Measurements from ENCODE around the gene TTLL9. TPM values are rescaled to one million over a fixed set of nuclear protein-coding genes. Genes with fewer than 3 reads are reported as not detected.

The TTLL9 gene
- total and polyA plus RNA-seq, 2 donors = 0.05 to 0.46 TPM

DNA sequence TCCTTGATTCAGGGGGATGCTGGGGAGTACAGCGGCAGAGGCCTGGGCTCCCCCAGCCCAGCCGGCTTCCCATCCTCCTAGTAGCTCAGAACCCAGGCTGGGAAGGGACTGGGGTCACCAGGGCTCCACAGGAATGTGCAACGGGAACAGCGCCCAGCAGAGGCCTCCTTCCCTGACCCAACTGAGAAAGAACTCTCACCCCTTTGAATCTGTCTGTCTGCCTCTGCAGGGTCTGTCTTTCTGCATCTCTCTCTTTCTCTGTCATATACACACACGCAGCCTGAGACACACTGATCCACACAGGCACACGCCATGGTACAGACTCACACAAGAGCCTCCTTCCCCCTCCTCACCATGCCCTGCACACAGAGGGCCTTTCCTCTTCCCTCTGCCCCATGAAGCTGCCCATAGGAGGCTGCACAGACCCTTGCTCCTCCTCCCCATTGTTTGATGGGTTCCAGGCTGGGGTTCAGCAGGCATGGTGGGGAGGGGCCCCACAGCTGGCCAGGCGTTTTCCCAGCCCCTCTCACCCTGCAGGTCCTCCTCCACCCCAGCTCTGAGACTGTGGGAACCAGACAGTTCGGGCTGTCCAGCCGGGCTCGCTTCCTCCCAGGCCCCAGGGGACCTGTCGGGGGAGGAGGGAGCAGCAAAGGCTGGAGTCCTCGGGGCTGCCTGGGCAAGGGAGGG, 27.8 kb upstream of the TTLL9 start:
- H3K27ac ChIP-seq (ENCODE audit: low read depth in 1 of 2, low read length in 1 of 2) = no peak overlapping the region
- H3K27me3 ChIP-seq (ENCODE audit: control insufficient read depth in 2 of 2, insufficient read depth in 1 of 2, low read length in 1 of 2) = peaks cover 0 to 1% of the 10 kb centered on the region in 2 donors
- 91% methylated on average over 12 of the region's 12 CpGs for WGBS
- H3K4me1 ChIP-seq (ENCODE audit: control insufficient read depth in 2 of 2, insufficient read depth in 2 of 2, low read length in 2 of 2) = peaks cover 0 to 4% of the 10 kb centered on the region in 2 donors
- no peaks in the 10 kb centered on the region for H3K9me3 ChIP-seq (ENCODE audit: control insufficient read depth in 2 of 2, insufficient read depth in 1 of 2, low read length in 1 of 2)
- DNase-seq (ENCODE audit: low read depth in 6 of 9, low spot score in 9 of 9) = no peak
- no peak overlapping the region for H3K4me3 ChIP-seq (ENCODE audit: low read length in 2 of 2)
- no peaks in the 10 kb centered on the region for H3K36me3 ChIP-seq (ENCODE audit: control insufficient read depth in 2 of 2, insufficient read depth in 2 of 2, low read length in 1 of 2)

DNA sequence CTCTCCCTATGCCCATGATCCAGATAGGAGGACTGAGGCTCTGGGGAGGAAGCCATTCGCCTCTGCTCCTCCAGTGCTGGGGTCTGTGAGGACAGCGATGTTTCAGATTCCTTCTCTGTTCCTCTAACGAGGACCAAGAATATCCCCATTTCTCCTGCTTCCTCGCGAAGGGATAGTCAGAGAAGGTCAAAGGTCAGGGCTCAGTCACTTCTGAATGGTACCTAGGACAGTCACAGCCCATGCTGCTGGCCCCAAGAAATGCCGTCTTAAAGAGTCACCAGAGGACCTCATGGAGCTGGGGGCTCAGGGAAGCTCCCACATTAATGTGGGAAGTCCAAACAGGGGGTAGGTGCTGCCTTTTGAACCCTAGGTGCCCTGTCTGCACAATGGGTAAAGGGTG, 27.1 kb upstream of the TTLL9 start:
- DNase-seq (ENCODE audit: low read depth in 6 of 9, low spot score in 9 of 9) = no peak
- H3K27me3 ChIP-seq (ENCODE audit: control insufficient read depth in 2 of 2, insufficient read depth in 1 of 2, low read length in 1 of 2) = peaks cover 0 to 8% of the 10 kb centered on the region in 2 donors
- H3K36me3 ChIP-seq (ENCODE audit: control insufficient read depth in 2 of 2, insufficient read depth in 2 of 2, low read length in 1 of 2) = no peaks in the 10 kb centered on the region
- peaks cover 0 to 4% of the 10 kb centered on the region in 2 donors for H3K4me1 ChIP-seq (ENCODE audit: control insufficient read depth in 2 of 2, insufficient read depth in 2 of 2, low read length in 2 of 2)
- H3K9me3 ChIP-seq (ENCODE audit: control insufficient read depth in 2 of 2, insufficient read depth in 1 of 2, low read length in 1 of 2) = no peaks in the 10 kb centered on the region
- no peak overlapping the region for H3K27ac ChIP-seq (ENCODE audit: low read depth in 1 of 2, low read length in 1 of 2)
- WGBS = 91% methylated on average over 6 of the region's 6 CpGs
- no peak overlapping the region for H3K4me3 ChIP-seq (ENCODE audit: low read length in 2 of 2)

DNA sequence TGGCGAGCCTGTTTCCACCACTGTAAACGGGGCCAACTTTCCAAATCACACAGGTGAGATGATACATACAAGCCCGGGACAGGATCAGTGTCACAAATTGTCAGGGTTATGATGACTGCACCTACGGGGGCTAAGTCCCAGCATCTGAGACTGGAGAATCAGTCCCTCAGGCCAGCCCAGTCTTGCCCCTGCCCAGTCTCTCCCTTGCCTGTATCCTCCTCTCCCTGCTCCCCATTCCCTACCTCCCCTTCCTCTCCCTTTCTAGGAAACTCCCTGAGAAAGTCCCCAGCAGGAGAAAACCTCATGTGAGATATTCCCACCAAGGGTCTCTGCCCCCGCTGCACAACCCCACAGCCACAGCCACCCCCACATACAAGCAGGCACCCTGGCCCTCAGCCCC, 26.6 kb upstream of the TTLL9 start:
- 90% methylated on average over 5 of the region's 5 CpGs for WGBS
- H3K27ac ChIP-seq (ENCODE audit: low read depth in 1 of 2, low read length in 1 of 2) = peak overlapping the region in 1 of 2 donors; percentile 62
- no peak for DNase-seq (ENCODE audit: low read depth in 6 of 9, low spot score in 9 of 9)
- H3K27me3 ChIP-seq (ENCODE audit: control insufficient read depth in 2 of 2, insufficient read depth in 1 of 2, low read length in 1 of 2) = peaks cover 0 to 14% of the 10 kb centered on the region in 2 donors
- H3K4me3 ChIP-seq (ENCODE audit: low read length in 2 of 2) = no peak overlapping the region
- no peaks in the 10 kb centered on the region for H3K9me3 ChIP-seq (ENCODE audit: control insufficient read depth in 2 of 2, insufficient read depth in 1 of 2, low read length in 1 of 2)
- no peaks in the 10 kb centered on the region for H3K36me3 ChIP-seq (ENCODE audit: control insufficient read depth in 2 of 2, insufficient read depth in 2 of 2, low read length in 1 of 2)
- H3K4me1 ChIP-seq (ENCODE audit: control insufficient read depth in 2 of 2, insufficient read depth in 2 of 2, low read length in 2 of 2) = peaks cover 0 to 4% of the 10 kb centered on the region in 2 donors

DNA sequence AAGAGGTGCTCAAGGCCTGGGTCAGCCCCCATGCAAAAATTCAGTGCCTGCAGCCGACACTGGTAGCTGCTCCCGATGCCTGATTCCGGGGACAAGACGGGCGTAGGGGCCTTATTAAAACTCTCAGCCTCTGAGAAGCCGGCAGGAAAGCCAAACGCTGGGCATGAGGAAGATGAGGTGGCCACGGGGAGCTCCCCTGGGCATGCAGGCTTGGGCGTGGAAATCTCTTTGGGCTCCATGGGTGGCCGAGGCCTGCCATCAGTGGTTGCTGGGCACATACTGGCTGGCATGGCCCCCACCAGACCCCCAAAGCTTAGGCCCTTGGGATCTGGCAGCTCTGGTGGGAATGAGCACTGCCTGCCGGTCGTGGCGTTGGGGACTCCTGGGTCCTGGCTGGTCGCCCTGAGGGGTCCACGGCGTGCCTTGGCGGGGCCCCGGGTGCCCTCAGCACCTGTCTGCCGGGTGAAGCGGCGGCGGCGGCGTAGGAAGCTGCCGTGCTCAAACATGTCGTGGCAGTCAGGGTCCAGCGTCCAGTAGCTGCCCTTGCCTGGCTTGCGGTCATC, 25.6 kb upstream of the TTLL9 start:
- 93% methylated on average over 28 of the region's 28 CpGs for WGBS
- Histone ChIP-seq H3K27ac (ENCODE audit: low read depth in 1 of 2, low read length in 1 of 2) (peak overlapping the region in 1 of 2 donors; percentile 62), H3K36me3 (ENCODE audit: control insufficient read depth in 2 of 2, insufficient read depth in 2 of 2, low read length in 1 of 2) (no peaks in the 10 kb centered on the region), H3K4me3 (ENCODE audit: low read length in 2 of 2) (no peak overlapping the region), H3K9me3 (ENCODE audit: control insufficient read depth in 2 of 2, insufficient read depth in 1 of 2, low read length in 1 of 2) (no peaks in the 10 kb centered on the region), H3K27me3 (ENCODE audit: control insufficient read depth in 2 of 2, insufficient read depth in 1 of 2, low read length in 1 of 2) (peaks cover 0 to 23% of the 10 kb centered on the region in 2 donors), H3K4me1 (ENCODE audit: control insufficient read depth in 2 of 2, insufficient read depth in 2 of 2, low read length in 2 of 2) (peaks cover 0 to 4% of the 10 kb centered on the region in 2 donors)
- DNase-seq (ENCODE audit: low read depth in 6 of 9, low spot score in 9 of 9) = no peak

DNA sequence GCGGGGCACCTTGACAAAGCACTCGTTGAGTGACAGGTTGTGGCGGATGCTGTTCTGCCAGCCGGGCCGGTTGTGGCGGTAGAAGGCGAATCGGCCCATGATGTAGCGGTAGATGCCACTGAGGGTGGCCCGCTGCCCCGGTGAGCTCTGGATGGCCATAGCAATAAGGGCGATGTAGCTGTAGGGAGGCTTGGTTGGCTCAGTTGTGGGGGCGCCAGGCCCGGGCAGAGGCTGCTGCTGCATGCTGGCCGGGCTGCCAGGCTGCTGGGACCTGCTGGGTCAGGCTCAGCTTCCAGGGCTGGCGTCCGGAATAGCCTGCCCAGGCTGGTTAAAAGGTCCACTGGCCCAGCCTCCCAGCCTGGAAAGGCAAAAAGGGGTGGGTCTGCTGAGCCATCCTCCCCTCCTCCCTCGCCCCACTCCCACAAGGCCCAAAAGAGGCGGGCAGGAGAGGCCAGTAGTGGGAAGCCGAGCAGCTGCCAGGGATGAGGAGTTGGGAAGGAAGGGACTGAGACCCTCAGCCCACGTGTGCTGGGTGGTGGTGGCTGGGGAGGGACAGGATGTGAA, 25.1 kb upstream of the TTLL9 start, which contains the start of gene FOXS1:
Gene FOXS1, minus strand, starts transcription at position 305 of the 564 bp plus-strand sequence. Its CDS starts 62 bp downstream, at position 243.
- Histone ChIP-seq H3K9me3 (ENCODE audit: control insufficient read depth in 2 of 2, insufficient read depth in 1 of 2, low read length in 1 of 2) (no peaks in the 10 kb centered on the region), H3K4me3 (ENCODE audit: low read length in 2 of 2) (no peak within 1 kb of the TSS), H3K27ac (ENCODE audit: low read depth in 1 of 2, low read length in 1 of 2) (peak within 1 kb of the TSS in 1 of 2 donors; percentile 62), H3K27me3 (ENCODE audit: control insufficient read depth in 2 of 2, insufficient read depth in 1 of 2, low read length in 1 of 2) (peaks cover 0 to 29% of the 10 kb centered on the region in 2 donors), H3K4me1 (ENCODE audit: control insufficient read depth in 2 of 2, insufficient read depth in 2 of 2, low read length in 2 of 2) (peaks cover 0 to 4% of the 10 kb centered on the region in 2 donors), H3K36me3 (ENCODE audit: control insufficient read depth in 2 of 2, insufficient read depth in 2 of 2, low read length in 1 of 2) (no peaks in the 10 kb centered on the region)
- WGBS = 89% methylated on average over 21 of the region's 21 CpGs
- DNase-seq (ENCODE audit: low read depth in 6 of 9, low spot score in 9 of 9) = no peak

DNA sequence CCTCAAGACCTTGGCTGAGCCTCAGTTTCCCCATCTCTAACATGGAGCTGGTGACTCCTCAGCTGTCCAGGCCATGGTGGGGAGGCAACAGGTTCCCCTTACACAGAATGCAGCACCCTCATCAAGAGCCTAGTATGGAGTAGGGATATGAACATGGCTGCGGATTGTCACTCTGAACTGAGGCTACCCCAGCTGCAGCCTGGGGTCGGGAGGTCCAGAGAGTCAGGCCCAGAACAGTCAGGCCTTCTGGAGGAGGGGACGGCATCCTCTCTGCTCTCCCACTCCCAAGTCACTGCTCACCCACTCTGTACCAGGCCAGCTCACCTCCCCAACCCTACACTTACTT, 23.7 kb upstream of the TTLL9 start:
- no peak for DNase-seq (ENCODE audit: low read depth in 6 of 9, low spot score in 9 of 9)
- 76% methylated on average over 3 of the region's 3 CpGs for WGBS
- Histone ChIP-seq H3K9me3 (ENCODE audit: control insufficient read depth in 2 of 2, insufficient read depth in 1 of 2, low read length in 1 of 2) (no peaks in the 10 kb centered on the region), H3K27me3 (ENCODE audit: control insufficient read depth in 2 of 2, insufficient read depth in 1 of 2, low read length in 1 of 2) (peaks cover 0 to 41% of the 10 kb centered on the region in 2 donors), H3K36me3 (ENCODE audit: control insufficient read depth in 2 of 2, insufficient read depth in 2 of 2, low read length in 1 of 2) (no peaks in the 10 kb centered on the region), H3K27ac (ENCODE audit: low read depth in 1 of 2, low read length in 1 of 2) (no peak overlapping the region), H3K4me3 (ENCODE audit: low read length in 2 of 2) (no peak overlapping the region), H3K4me1 (ENCODE audit: control insufficient read depth in 2 of 2, insufficient read depth in 2 of 2, low read length in 2 of 2) (peaks cover 0 to 4% of the 10 kb centered on the region in 2 donors)

DNA sequence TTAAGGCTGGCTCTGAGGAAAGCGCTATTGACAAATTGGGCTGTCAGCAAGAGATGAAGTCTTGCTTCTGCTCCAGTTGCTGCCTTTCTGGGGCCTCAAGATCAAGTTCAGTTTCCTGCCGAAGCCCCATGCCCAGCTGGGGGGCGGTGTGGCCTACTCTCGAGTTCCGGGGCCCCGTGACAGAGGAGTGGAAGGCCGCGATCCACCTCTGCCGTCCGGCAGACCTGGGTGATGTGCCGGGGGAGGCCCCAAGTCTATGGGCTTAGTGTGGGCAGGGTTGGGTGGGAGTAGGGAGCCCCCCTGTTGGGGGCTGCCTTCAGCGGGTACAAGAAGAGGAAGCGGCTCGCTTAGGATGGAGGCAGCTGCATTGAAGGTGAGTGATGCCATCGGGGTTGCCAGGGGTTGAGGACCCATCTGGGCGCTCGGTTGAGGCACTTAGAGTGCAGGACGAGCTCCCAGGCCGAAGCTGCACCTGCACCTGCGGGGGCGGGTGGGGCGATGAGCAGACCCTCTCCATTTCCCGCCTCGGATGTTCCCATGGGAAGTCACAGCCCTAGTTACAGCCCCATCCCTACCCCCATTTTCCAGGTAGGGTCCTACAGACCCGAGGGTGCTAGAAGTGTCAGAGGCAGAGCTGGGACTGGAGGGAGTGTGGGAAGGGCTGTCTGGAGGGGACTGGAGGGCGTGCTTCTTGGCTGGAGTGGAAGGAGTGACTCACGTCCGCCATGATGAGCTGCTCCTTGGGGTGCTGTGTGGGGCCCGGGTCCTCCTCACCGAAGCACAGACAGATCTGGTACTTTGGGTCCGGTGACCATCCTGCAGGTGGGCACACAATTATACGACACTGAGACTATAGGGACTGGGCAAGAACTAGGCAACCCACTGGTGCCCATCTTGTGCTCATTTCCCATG, 22.1 kb upstream of the TTLL9 start:
- Histone ChIP-seq H3K9me3 (ENCODE audit: control insufficient read depth in 2 of 2, insufficient read depth in 1 of 2, low read length in 1 of 2) (no peaks in the 10 kb centered on the region), H3K27me3 (ENCODE audit: control insufficient read depth in 2 of 2, insufficient read depth in 1 of 2, low read length in 1 of 2) (peaks cover 0 to 45% of the 10 kb centered on the region in 2 donors), H3K27ac (ENCODE audit: low read depth in 1 of 2, low read length in 1 of 2) (no peak overlapping the region), H3K4me3 (ENCODE audit: low read length in 2 of 2) (no peak overlapping the region), H3K4me1 (ENCODE audit: control insufficient read depth in 2 of 2, insufficient read depth in 2 of 2, low read length in 2 of 2) (no peaks in the 10 kb centered on the region), H3K36me3 (ENCODE audit: control insufficient read depth in 2 of 2, insufficient read depth in 2 of 2, low read length in 1 of 2) (no peaks in the 10 kb centered on the region)
- DNase-seq (ENCODE audit: low read depth in 6 of 9, low spot score in 9 of 9) = no peak
- 79% methylated on average over 32 of the region's 32 CpGs for WGBS

DNA sequence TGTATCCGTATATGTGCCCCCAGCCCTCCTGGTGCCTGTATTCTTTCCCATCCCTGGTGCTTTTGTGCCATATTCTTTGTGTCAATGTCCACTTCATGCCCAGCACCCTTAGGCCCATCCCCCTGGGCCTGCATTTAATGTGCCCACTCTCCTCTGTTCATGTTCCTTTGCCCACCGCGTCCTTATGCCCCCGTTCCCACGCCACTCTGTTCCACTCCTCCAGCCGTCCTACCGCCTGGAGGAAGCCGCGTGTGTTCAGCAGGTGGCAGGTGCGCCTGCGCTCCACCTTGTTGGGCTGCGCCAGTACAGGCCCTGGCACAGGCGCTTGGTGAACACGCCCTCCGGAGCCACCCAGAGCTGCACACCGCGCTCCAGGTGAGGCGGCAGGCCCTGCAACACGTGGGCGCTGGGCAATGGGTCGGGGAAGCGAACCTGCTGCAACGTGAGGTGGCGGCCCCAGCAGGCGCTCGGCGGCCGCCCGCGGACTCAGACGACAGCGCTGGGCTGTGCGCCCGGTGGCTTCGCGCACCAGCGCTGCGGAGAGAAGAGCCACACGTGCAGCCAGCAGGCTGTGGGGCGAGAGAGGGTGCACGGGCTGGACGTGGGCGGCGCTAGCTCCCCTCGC, 21.0 kb upstream of the TTLL9 start:
- H3K27me3 ChIP-seq (ENCODE audit: control insufficient read depth in 2 of 2, insufficient read depth in 1 of 2, low read length in 1 of 2) = peaks cover 0 to 46% of the 10 kb centered on the region in 2 donors
- H3K27ac ChIP-seq (ENCODE audit: low read depth in 1 of 2, low read length in 1 of 2) = no peak overlapping the region
- no peak for DNase-seq (ENCODE audit: low read depth in 6 of 9, low spot score in 9 of 9)
- no peaks in the 10 kb centered on the region for H3K4me1 ChIP-seq (ENCODE audit: control insufficient read depth in 2 of 2, insufficient read depth in 2 of 2, low read length in 2 of 2)
- 63% methylated on average over 45 of the region's 45 CpGs for WGBS
- H3K4me3 ChIP-seq (ENCODE audit: low read length in 2 of 2) = no peak overlapping the region
- H3K36me3 ChIP-seq (ENCODE audit: control insufficient read depth in 2 of 2, insufficient read depth in 2 of 2, low read length in 1 of 2) = no peaks in the 10 kb centered on the region
- no peaks in the 10 kb centered on the region for H3K9me3 ChIP-seq (ENCODE audit: control insufficient read depth in 2 of 2, insufficient read depth in 1 of 2, low read length in 1 of 2)
